HepG2 (cell line): ENCODE results near the gene SENP7.

Experiments used
- KDM1A ChIP-seq: IDR thresholded peaks from 2 replicates; pipeline ENCODE4 v1.6.1; 2016; ENCODE audit warnings: missing compliant biosample characterization
- MTA3 ChIP-seq: sonication (generic); formaldehyde crosslinking; IDR thresholded peaks from 2 replicates; pipeline ENCODE4 v1.4.0; 2020; ENCODE audit warnings: missing genetic modification reagents
- RFX5 ChIP-seq: IDR thresholded peaks from 2 replicates; pipeline ENCODE4 v1.6.1; 2011; ENCODE audit warnings: low read depth, low read length, improper control_type of control experiment
- ZFAT ChIP-seq: sonication (generic); formaldehyde crosslinking; conservative IDR thresholded peaks from 2 replicates; pipeline ENCODE4 v1.8.1; 2023; ENCODE audit warnings: missing genetic modification reagents, inconsistent platforms
- TF ChIP-seq, protein P1 (sequence below): sonication (generic); formaldehyde crosslinking; conservative IDR thresholded peaks from 2 replicates; pipeline ENCODE4 v1.4.0; 2020; ENCODE audit warnings: missing genetic modification reagents
- TF ChIP-seq, protein P2 (sequence below): sonication (generic); formaldehyde crosslinking; IDR thresholded peaks from 2 replicates; pipeline ENCODE4 v1.4.0; 2020; ENCODE audit warnings: missing genetic modification reagents

DNA sequence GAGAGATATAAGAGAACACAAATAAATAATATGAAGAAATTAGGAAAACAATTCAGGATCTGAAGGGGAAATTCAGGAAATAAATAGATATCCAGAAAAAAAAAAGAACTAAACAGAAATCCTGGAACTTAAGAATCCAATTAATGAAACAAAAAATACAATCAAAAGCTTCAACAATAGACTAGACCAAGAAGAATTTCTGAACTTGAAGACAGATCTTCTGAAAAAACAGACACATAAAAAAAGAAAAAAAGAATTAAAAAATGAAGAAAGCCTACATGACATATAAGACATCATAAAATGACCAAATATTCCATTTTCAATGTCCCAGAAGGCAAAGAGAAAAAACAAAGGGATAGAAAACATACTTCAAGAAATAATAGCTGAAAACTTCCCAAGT lies 124.3 kb downstream of the SENP7 start:
- TF ChIP-seq KDM1A (CRISPR knock-in tag) (no peak), ZFAT (CRISPR knock-in tag) (no peak), RFX5 (no peak), MTA3 (CRISPR knock-in tag) (no peak)
- TF ChIP-seq, protein P1, sequence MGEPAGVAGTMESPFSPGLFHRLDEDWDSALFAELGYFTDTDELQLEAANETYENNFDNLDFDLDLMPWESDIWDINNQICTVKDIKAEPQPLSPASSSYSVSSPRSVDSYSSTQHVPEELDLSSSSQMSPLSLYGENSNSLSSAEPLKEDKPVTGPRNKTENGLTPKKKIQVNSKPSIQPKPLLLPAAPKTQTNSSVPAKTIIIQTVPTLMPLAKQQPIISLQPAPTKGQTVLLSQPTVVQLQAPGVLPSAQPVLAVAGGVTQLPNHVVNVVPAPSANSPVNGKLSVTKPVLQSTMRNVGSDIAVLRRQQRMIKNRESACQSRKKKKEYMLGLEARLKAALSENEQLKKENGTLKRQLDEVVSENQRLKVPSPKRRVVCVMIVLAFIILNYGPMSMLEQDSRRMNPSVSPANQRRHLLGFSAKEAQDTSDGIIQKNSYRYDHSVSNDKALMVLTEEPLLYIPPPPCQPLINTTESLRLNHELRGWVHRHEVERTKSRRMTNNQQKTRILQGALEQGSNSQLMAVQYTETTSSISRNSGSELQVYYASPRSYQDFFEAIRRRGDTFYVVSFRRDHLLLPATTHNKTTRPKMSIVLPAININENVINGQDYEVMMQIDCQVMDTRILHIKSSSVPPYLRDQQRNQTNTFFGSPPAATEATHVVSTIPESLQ (CRISPR knock-in tag): no peak
- TF ChIP-seq, protein P2, sequence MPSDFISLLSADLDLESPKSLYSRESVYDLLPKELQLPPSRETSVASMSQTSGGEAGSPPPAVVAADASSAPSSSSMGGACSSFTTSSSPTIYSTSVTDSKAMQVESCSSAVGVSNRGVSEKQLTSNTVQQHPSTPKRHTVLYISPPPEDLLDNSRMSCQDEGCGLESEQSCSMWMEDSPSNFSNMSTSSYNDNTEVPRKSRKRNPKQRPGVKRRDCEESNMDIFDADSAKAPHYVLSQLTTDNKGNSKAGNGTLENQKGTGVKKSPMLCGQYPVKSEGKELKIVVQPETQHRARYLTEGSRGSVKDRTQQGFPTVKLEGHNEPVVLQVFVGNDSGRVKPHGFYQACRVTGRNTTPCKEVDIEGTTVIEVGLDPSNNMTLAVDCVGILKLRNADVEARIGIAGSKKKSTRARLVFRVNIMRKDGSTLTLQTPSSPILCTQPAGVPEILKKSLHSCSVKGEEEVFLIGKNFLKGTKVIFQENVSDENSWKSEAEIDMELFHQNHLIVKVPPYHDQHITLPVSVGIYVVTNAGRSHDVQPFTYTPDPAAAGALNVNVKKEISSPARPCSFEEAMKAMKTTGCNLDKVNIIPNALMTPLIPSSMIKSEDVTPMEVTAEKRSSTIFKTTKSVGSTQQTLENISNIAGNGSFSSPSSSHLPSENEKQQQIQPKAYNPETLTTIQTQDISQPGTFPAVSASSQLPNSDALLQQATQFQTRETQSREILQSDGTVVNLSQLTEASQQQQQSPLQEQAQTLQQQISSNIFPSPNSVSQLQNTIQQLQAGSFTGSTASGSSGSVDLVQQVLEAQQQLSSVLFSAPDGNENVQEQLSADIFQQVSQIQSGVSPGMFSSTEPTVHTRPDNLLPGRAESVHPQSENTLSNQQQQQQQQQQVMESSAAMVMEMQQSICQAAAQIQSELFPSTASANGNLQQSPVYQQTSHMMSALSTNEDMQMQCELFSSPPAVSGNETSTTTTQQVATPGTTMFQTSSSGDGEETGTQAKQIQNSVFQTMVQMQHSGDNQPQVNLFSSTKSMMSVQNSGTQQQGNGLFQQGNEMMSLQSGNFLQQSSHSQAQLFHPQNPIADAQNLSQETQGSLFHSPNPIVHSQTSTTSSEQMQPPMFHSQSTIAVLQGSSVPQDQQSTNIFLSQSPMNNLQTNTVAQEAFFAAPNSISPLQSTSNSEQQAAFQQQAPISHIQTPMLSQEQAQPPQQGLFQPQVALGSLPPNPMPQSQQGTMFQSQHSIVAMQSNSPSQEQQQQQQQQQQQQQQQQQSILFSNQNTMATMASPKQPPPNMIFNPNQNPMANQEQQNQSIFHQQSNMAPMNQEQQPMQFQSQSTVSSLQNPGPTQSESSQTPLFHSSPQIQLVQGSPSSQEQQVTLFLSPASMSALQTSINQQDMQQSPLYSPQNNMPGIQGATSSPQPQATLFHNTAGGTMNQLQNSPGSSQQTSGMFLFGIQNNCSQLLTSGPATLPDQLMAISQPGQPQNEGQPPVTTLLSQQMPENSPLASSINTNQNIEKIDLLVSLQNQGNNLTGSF (CRISPR knock-in tag): no peak
